Subcutaneous abdominal adipose tissue (tissue), 5 donors: ENCODE results near the gene SHOC2.
A peak's percentile ranks its signal among the peaks of the same experiment; 100 is the strongest.

Source experiments
- H3K27ac ChIP-seq: one replicate; pipeline ENCODE4 v1.7.0; 2013; ENCODE audit warnings: low read depth, mild to moderate bottlenecking, inconsistent platforms, low read length, moderate library complexity
- H3K27me3 ChIP-seq, 5 donors: one replicate each; pipeline ENCODE4 v1.7.0; 2013; ENCODE audit warnings: low read length in 5 of 5, inconsistent platforms in 1 of 5; ENCODE audit not compliant: control insufficient read depth in 5 of 5, insufficient read depth in 4 of 5
- H3K36me3 ChIP-seq, 5 donors: one replicate each; pipeline ENCODE4 v1.7.0; 2013; ENCODE audit warnings: low read length in 5 of 5; ENCODE audit not compliant: control insufficient read depth in 5 of 5, insufficient read depth in 5 of 5
- H3K4me1 ChIP-seq, 5 donors: one replicate each; pipeline ENCODE4 v1.7.0; 2013; ENCODE audit warnings: low read length in 5 of 5, mild to moderate bottlenecking in 3 of 5, moderate library complexity in 1 of 5; ENCODE audit not compliant: control insufficient read depth in 5 of 5, insufficient read depth in 5 of 5
- H3K4me3 ChIP-seq, 5 donors: one replicate each; pipeline ENCODE4 v1.7.0; 2013; ENCODE audit warnings: low read length in 5 of 5, low read depth in 1 of 5
- H3K9ac ChIP-seq, 5 donors: one replicate each; pipeline ENCODE4 v1.7.0; 2013; ENCODE audit warnings: low read length in 5 of 5, mild to moderate bottlenecking in 4 of 5, moderate library complexity in 3 of 5
- H3K9me3 ChIP-seq, 5 donors: one replicate each; pipeline ENCODE4 v1.7.0; 2013; ENCODE audit warnings: low read length in 5 of 5; ENCODE audit not compliant: control insufficient read depth in 5 of 5
- donor health status: healthy.
- donor health status: healthy.
- donor health status: healthy.
- donor health status: healthy.
- donor health status: healthy.

The SHOC2 gene

GRCh38 chr10:110919349-110919931, at the start of gene SHOC2:
Gene SHOC2 (plus strand): TSS chr10:110919604. CDS start chr10:110964359, 44,755 bp downstream.
- H3K36me3 ChIP-seq, result no peaks in the 10 kb centered on the region
- H3K9me3 ChIP-seq, result no peaks in the 10 kb centered on the region
- peaks cover 2 to 55% (median 33%) of the 10 kb centered on the region in 5 donors for H3K4me1 ChIP-seq
- peak within 1 kb of the TSS; percentile 95 to 98 (median 97) for H3K9ac ChIP-seq
- H3K27me3 ChIP-seq, result no peaks in the 10 kb centered on the region
- H3K27ac ChIP-seq, result peak within 1 kb of the TSS; percentile 98
- peak within 1 kb of the TSS; percentile 88 to 96 (median 94) for H3K4me3 ChIP-seq

GRCh38 chr10:110870823-110871297, 48.5 kb upstream of the SHOC2 start:
- H3K4me3 ChIP-seq, result peak overlapping the region; percentile 79 to 87 (median 85)
- H3K27ac ChIP-seq, result peak overlapping the region; percentile 89
- H3K9me3 ChIP-seq, result no peaks in the 10 kb centered on the region
- H3K27me3 ChIP-seq, result no peaks in the 10 kb centered on the region
- H3K36me3 ChIP-seq, result no peaks in the 10 kb centered on the region
- peak overlapping the region; percentile 1 to 86 (median 77) for H3K9ac ChIP-seq
- H3K4me1 ChIP-seq, result peaks cover 7 to 50% (median 42%) of the 10 kb centered on the region in 5 donors

GRCh38 chr10:110871298-110872084, 47.9 kb upstream of the SHOC2 start, which contains the start of gene PDCD4:
Gene PDCD4 (plus strand): TSS chr10:110871928. CDS start chr10:110876028, 4,100 bp downstream.
- Histone ChIP-seq H3K9me3 (no peaks in the 10 kb centered on the region), H3K27me3 (no peaks in the 10 kb centered on the region), H3K27ac (peak within 1 kb of the TSS; percentile 89), H3K9ac (peak within 1 kb of the TSS; percentile 71 to 87 (median 82)), H3K36me3 (no peaks in the 10 kb centered on the region), H3K4me1 (peaks cover 7 to 44% (median 39%) of the 10 kb centered on the region in 5 donors), H3K4me3 (peak within 1 kb of the TSS; percentile 79 to 87 (median 85))

- peak overlapping the region in 4 of 5 donors; percentile 71 to 87 (median 82) for H3K9ac ChIP-seq
- no peaks in the 10 kb centered on the region for H3K9me3 ChIP-seq
- H3K27me3 ChIP-seq, result no peaks in the 10 kb centered on the region
- peaks cover 7 to 37% (median 34%) of the 10 kb centered on the region in 5 donors for H3K4me1 ChIP-seq
- H3K4me3 ChIP-seq, result peak overlapping the region; percentile 79 to 87 (median 85)
- H3K36me3 ChIP-seq, result peaks cover 0 to 3% (median 0%) of the 10 kb centered on the region in 5 donors
- H3K27ac ChIP-seq, result peak overlapping the region; percentile 89
Measured at GRCh38 chr10:110872145-110872983, 47.0 kb upstream of the SHOC2 start.

- H3K4me1 ChIP-seq, result peaks cover 7 to 34% (median 30%) of the 10 kb centered on the region in 5 donors
- H3K36me3 ChIP-seq, result peaks cover 0 to 6% (median 4%) of the 10 kb centered on the region in 5 donors
- H3K9ac ChIP-seq, result peak overlapping the region; percentile 39 to 87 (median 79)
- peak overlapping the region; percentile 79 to 87 (median 85) for H3K4me3 ChIP-seq
- no peaks in the 10 kb centered on the region for H3K9me3 ChIP-seq
- H3K27ac ChIP-seq, result peak overlapping the region; percentile 89
- H3K27me3 ChIP-seq, result no peaks in the 10 kb centered on the region
Measured at GRCh38 chr10:110872984-110873923, 46.1 kb upstream of the SHOC2 start.

- Histone ChIP-seq H3K27ac (peak overlapping the region; percentile 89), H3K9me3 (no peaks in the 10 kb centered on the region), H3K9ac (peak overlapping the region; percentile 39 to 87 (median 71)), H3K36me3 (peaks cover 0 to 13% (median 4%) of the 10 kb centered on the region in 5 donors), H3K27me3 (no peaks in the 10 kb centered on the region), H3K4me1 (peaks cover 7 to 34% (median 30%) of the 10 kb centered on the region in 5 donors), H3K4me3 (peak overlapping the region; percentile 79 to 87 (median 85))
Measured at GRCh38 chr10:110873951-110874350, 45.5 kb upstream of the SHOC2 start.

GRCh38 chr10:110876000-110876399, 43.4 kb upstream of the SHOC2 start:
- peaks cover 3 to 14% (median 4%) of the 10 kb centered on the region in 5 donors for H3K36me3 ChIP-seq
- H3K27me3 ChIP-seq, result no peaks in the 10 kb centered on the region
- peaks cover 3 to 30% (median 24%) of the 10 kb centered on the region in 5 donors for H3K4me1 ChIP-seq
- no peak overlapping the region for H3K27ac ChIP-seq
- no peaks in the 10 kb centered on the region for H3K9me3 ChIP-seq
- H3K9ac ChIP-seq, result no peak overlapping the region
- no peak overlapping the region for H3K4me3 ChIP-seq

GRCh38 chr10:110876788-110877187, 42.6 kb upstream of the SHOC2 start:
- Histone ChIP-seq H3K4me3 (no peak overlapping the region), H3K27me3 (no peaks in the 10 kb centered on the region), H3K9me3 (no peaks in the 10 kb centered on the region), H3K27ac (no peak overlapping the region), H3K4me1 (peaks cover 0 to 25% (median 19%) of the 10 kb centered on the region in 5 donors), H3K36me3 (peaks cover 4 to 17% (median 10%) of the 10 kb centered on the region in 5 donors), H3K9ac (no peak overlapping the region)
